Stimulated activated CD4-positive, alpha-beta T cell treated with anti-CD3 and anti-CD28 coated beads, TNF-alpha, amount 100 ng/mL, for 48 hours (primary cell): ENCODE results near the gene RIMS1.

ENCODE experiments used
- DNase-seq, 3 donors: peaks; one replicate each; pipeline ENCODE4 v3.0.0-alpha.2; 2020; ENCODE audit warnings: low read depth in 3 of 3

Gene RIMS1

DNA sequence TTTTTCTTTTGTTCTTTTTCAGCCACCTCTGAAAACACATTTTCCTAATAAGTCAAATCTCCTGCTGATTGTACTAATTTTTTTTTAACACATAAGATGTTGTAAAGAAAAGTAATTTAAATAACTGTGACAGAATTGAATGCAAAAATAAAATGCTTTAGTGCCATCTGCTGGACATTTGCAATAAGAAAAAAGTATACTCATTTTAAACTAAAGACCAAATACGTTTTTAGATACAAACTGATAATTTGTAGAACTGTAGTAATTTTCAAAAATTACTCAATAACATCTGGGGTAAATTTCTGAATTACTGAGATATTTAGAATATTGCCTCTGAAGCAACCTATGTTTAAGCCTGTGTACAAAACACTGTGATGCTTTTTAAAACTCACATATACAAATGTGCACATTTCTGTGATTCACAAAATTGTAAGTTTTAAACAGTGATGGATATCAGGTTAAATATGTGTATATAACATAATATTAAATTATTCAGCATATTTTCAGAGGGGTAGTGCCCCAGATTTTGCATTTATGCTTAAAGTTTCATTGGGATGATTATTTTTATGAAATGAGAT, 198.7 kb downstream of the RIMS1 start:
- DNase-seq: no peak

DNA sequence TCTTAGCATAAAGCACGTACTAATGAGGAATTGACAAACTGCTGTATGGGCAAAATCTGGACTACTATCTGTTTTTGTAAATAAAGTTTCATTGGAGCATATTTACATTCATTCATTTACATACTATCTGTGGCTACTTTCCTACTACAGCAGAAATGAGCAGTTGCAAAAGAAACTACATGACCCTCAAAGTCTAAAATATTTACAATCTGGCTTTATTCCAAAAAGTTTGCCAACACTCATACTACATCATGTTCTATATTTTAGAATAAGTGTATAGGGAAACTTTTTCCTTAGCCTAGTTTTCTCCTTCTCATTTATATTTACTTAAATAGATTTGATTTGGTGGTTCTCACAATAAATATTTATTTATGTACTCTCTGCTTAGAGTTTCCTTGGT, 208.2 kb downstream of the RIMS1 start:
- DNase-seq: no peak

DNA sequence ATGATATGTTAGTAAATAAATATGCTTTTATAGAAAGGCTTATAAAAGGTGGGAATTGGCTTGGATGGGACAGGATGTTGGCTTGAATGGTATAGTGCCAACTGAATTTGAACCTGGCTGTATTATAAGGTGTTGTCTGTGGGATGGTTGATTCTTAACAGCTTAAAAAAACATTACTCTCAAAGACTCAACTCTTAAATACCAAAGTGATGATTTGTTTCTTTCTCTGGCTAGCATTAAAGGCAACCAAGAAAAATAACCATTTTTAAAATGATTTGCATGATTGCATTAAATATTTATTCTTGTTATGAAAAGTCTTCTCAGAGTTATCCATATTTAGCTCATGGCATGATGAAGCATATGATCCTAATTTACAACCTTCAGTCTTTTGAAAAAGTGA, 216.2 kb downstream of the RIMS1 start:
- DNase-seq: no peak

DNA sequence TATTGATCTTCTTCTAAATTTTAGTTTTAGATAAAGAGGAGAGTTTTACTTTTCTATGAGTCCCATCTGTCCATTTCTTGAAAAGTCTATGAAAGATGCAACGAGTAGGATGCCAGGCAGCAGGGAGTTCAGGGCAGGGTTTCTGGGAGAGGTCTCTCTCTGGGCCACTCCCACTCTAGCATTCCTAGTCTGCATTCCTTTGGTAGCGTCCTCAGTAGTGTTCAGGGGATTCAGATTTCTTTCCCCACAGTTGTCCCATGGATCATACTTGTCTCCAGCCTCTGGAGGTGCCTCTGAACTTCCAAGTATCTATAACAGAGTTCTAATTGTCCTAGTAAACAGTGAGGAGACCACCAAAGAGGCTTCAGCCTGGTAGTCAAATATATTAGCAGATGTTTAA, 225.3 kb downstream of the RIMS1 start:
- no peak for DNase-seq

DNA sequence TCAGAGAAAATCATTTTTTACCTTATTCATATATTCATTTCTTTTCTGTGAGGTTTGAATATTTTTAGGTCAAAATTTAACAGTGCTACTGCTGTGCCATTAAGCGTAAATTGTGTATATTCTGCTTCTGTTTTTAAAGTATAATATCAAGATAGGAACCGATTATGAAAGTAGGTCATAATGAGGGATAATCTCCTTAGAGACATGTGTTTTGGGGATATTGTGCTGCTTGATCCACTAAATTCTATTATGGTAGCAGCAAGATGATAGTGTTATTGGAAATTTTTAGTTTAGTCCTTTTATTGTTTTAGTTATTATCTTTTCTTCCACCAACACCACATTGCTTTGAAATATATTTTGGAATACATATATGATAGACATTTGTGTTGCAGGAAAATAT, 244.0 kb downstream of the RIMS1 start:
- no peak for DNase-seq

DNA sequence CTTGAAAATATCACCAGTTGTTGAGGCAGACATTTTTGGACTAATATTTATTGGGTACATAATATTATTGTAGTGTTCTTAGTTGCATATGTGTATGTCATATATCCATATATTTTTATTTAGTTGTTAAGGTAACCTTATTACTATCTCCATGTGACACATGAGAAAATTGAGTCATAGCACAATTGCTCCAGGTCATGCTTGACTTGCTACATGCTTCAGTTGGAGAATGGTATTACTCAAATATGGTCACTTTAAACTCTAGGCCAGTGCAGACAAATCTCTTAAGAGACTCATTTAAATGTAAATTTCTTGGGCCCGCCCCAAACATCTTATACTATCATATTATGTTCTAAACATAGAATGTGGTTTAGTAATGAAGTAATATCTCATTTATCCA, 246.1 kb downstream of the RIMS1 start:
- no peak for DNase-seq

DNA sequence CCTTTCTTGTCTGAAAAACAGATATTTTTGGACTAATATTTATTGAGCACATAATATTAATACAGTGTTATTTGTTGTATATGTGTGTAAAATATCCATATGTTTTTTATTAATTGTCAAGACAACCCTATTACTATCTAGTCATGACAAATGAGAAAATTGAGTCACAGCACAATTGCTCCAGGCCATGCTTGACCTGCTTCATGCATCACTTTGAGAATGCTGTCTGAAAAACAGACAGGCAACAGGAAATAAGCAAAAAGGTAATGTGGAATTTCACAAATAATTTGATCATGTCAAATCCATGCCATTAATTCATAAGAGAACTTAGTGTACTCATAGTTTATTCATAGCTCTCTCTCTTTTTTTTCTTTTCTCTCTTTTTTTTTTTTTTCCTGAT, 246.5 kb downstream of the RIMS1 start:
- no peak for DNase-seq

DNA sequence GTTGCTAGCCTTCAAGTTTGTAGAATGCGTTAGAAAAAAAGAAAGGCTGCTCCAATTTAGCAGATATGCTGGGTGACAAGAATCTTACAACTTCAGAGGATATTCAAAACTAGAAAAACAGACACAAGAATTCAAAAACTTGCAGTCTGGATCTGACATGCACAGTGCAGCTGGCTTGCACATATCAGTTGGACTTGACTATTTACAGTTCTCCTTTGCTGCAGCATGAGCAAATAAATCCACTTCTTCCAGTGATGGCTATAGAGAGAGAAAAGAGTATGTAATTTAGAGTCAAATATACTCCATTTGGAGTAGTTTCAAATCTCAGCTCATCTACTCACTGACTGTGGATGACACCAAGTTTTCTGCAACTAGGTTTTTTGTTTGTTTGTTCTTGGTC, 247.0 kb downstream of the RIMS1 start:
- no peak for DNase-seq

DNA sequence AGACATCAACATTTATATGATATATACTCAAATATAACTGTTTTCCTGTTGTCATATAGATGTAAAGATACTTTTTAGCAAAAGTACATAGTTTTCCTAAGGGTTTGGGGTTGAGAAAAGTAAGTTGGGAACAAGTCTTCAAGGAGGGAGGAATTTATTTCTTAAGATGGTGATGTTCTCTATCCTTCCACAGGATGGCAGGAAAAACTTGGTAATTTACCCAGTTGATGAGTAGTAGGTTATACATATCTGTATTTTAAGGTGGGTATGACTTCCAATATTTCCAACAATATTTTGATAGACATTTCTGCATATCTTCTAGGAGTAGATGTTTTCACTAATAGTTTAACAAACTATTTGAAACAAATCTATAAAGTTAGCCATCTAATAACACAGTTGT, 254.4 kb downstream of the RIMS1 start:
- DNase-seq: no peak

DNA sequence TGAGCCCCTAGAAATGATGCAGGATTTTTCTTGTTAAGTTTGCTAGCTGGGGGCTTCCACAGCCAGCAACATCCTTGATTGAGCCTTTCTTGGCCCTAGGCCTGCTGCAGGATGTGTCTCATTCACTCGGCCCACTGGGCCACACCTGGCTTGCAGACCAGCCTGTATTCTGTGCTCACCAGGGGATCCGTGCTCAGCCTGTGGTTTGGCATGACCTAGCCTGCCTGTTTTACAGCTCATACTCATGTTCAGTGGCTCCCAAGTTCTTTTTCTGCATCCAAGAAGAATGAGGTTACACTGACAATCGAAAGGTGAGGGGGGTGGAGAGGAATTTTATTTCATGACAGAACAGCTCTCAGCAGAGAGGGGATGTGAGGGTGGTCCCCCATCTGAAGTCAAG, 263.4 kb downstream of the RIMS1 start:
- DNase-seq: no peak

DNA sequence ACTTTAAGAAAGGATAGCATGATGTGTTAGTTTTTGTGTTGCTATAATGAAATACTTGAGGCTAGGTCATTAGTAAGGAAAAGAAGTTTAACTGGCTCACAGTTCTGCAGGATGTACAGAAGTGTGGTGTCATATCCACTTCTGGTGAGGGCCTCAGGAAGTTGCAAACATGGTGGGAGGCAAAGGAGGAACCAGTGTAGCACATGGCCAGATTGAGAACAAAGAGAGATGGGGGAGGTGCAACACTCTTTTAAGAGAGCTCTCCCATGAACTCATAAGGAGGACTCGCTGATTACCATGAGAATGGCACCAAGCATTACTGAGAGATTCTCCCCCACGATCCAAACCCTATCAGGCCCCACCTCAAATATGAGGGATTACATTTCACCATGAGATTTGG, 265.4 kb downstream of the RIMS1 start:
- DNase-seq: no peak

DNA sequence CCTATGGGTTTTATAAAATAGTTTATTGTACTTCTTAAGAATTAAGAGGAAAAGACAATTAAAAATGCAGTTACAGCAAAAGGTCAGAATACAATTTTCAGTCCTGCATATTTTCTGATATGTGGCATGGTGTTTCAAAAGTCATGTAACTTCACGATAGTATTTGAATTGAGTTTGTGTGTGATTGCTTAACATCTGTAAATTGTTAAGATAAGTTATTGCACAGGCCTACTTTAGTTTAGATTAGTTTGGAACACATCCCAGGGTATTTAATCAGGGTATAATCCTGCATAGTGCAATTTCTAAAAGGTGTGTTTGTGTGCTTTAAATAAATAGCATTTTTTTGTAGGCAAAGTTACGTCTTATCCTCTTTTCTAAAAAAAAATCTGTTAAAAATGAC, 289.6 kb downstream of the RIMS1 start:
- no peak for DNase-seq

DNA sequence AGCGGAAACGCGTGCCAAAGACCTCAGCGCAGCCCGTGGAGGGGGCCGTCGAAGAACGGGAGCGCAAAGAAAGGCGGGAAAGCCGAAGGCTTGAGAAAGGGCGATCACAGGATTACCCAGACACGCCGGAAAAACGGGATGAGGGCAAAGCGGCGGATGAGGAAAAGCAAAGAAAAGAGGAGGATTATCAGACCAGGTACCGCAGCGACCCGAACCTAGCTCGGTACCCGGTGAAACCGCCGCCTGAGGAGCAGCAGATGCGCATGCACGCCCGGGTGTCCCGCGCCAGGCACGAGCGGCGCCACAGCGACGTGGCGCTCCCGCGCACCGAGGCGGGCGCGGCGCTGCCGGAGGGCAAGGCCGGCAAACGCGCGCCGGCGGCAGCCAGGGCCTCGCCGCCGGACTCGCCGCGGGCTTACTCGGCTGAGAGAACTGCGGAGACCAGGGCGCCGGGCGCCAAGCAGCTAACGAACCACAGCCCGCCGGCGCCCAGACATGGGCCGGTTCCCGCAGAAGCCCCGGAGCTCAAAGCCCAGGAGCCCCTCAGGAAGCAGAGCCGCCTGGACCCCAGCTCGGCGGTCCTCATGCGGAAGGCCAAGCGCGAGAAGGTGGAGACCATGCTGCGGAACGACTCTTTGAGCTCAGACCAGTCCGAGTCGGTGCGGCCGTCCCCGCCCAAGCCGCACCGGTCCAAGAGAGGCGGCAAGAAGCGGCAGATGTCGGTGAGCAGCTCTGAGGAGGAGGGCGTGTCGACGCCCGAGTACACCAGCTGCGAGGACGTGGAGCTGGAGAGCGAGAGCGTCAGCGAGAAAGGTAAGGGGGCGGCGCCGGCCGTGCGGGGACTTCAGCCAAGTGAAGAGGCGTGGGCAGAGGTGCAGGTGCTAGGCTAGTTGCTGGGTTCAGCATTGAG, 296.2 kb downstream of the RIMS1 start:
- DNase-seq: no peak

DNA sequence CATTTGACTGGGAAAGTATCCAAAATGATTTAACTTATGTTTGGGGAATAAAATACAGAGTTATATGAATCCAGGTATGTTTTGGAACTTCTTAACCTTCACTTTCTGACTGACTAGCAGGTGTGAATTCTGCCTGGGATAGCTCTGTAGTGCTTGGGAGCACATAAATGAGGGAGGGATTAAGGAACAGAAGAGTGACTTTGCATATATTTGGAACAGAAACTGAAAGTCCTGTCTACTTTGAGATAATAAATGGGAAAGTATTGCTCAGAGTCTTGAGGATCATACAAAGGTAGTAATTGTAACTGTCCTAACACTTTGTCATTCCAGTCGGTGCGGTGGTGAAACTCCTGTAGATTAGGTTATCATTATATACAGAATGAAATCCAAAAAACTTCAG, 317.6 kb downstream of the RIMS1 start:
- no peak for DNase-seq

DNA sequence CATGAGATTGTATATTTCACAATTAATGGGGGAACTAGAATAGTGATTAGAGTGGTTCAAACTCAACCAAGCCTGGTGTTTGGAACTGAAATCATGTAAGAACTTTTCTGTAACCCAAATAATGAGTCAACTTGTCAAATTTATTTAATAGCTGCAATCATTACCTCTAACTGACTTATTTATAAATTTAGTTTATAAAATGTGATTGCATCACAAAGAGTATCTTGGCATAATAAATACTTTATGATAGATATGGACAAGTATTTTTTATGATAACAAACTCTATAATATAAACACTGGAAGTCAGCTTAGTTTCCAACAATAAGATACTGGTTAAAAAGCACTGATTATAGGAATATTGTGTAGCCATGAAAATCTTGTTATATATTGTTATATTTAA, 319.1 kb downstream of the RIMS1 start:
- no peak for DNase-seq

DNA sequence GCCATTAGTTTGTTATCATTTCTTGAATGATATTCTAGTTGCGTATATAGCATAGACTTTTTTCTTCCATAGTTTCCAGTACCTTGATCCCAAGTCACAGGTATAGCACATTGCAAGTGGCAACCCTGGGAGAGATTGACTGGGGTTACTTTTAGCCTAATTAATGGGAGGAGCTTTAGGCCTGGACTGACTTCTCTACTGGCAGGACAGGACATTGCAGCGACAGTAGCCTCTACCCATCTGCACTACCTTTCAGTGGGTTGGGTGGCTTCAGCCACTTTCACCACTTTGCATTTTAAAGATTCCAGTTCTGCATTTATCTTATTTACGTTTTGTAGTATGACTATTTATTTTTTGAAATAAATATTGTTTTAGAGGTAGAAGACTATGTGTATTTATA, 320.3 kb downstream of the RIMS1 start:
- DNase-seq: no peak

DNA sequence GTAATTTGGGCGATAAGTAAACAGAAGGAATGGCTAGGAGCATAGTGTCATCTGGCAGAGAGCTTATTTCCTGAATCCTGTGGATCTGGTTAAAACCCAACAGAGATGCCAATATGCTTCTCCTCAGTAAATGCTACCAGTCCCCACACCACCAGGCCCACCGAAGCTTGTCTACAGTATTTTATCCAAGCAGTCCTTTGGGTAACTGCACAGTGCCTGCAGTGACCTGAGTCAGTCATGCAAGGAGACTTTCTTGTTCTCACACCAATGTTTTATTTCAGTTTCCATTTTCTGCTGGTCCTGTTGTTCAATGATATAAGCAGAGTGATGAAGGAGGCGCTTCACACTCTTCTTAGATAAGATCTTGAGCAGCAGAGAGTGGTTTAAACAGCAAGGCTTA, 326.3 kb downstream of the RIMS1 start:
- no peak for DNase-seq

DNA sequence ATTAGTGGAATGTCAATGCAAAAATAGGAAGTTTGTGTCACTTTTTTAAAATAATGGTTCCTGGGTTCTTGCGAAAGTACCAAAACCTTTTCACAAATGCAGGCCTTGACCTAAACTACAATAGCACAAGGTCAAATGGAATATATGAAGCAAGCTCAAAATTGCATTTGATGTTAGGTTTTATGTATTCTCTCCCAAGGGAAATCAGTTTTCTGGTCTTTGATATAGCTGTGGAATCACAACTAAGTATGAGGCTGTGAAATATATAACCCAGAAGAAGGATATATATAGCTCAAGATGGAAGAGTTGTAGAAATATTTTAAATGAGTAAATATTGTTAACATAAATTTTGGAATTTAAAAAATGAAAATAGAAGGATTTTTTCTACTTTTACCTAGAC, 327.3 kb downstream of the RIMS1 start:
- no peak for DNase-seq

DNA sequence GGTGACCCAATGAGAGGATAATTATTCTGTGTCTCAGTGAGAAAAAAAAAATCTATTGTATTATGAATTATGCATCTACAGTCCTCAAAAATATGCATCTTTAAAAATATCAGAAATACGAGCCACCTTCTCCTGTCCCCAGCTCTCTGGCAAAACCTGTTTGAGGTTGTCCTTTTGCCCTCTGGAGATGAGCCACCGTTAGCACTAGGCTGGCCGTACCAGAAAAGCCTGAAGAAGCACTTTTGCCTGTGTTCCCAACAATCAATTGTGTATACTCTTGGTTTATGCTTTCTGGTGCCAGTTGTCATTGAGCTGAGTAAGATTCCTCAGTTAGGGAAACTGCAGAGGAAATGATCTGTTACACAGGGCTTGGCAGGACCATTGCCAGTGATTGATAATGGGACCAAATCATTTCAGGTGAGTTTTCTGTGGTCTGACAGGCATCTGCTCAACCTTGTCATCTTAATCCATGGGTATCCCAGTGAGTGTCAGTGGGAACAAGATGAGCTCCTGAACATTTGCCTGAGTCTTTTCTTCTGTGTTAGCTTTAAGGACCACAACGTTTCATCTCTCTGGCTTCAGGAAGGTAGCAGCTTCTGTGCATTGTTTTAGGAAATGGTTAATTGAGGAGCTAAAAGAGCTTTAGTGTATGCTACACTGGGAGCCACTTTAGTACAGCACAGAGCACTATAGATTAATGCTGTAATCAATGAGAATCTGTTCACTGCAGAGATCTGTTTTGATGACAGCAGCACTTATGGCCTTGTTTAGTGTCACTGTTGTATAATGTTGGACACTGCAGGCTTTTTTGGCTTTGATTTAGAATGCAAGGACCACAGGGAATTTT, 330.1 kb downstream of the RIMS1 start:
- DNase-seq: no peak

DNA sequence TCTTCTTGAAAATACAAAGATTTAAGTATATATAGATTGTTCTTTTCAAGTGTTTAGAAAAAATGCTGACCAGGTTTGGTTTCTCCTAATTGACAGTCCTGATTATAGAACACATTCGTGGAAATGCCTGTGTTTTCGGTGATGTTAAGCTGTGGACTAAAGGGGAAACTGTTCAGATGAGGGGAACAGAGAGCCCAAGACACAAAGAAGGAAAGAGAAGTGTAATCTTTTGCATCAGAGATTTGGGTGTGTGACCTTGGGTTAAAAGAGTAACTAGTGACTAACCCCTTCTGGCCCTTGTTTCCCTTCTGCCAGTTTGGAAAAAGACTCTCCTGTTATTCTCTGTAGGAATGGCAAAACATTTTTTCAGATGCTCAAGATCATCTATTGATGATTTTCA, 331.3 kb downstream of the RIMS1 start:
- DNase-seq: no peak

DNA sequence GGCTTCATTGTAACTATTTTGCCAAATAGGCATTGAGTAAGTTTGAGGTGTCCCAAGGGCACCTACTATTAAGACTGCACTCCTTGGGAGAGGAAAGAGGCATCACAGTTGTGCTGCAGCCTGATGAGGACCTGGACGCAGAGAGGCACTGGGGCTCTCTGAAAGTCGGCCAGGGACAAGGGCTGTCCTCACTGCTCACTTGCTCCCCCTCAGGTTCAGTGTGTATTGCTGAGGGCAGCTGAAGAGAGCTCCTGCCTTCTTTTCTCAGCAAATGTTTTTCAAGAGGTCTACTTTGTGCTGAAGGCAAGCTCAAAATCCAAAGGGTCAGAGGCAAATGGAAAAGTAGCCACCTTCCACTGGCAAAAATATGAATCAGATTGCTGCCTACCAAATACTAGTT, 331.8 kb downstream of the RIMS1 start:
- DNase-seq: no peak

DNA sequence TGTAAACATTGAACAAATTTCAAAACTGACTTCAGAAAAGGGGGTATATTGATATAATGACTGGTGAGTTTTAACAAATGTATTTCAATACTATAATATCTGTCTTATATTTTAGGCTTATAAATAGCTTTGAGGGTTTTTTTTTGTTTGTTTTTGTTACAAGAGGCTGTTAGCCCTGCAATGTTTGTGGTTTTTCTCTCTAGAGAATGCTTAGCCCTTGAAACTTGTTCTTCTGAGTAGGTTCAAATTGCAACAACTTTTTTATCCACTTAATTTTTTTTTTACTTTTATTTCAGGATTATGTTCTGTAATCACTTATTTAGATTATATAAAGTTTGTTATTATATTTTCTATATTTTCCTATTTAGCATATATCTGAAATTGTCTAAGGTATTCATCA, 333.2 kb downstream of the RIMS1 start:
- no peak for DNase-seq

DNA sequence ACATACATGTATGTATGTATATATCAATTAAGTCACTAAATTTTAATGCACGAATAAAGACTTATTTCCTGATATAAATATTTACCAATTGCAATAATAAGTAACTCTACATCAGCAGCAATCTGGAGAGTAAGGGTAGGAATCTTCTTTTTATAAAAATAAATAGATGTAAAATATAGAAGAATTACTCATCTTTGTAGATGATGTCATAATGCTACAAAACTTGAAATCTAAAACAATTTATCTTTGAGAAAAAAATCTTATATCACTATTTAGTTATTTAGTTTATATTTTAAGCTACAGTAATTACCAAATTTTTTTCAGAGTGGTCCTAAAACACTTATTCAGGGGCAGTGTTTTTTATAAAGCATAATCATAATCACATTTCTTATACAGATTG, 351.7 kb downstream of the RIMS1 start:
- DNase-seq: no peak
